HG03025 (cell line): ENCODE measurements around the gene PIK3IP1.
"Not testable (repeated sequence)": the region's sequence is repeated elsewhere in the genome, so short reads cannot be mapped to it uniquely, and the experiment has no call there.

Experiments used
- ATAC-seq: cut with Tn5 transposase; IDR thresholded peaks from one replicate; pipeline ENCODE4 v1.9.1; 2021; ENCODE audit warnings: mild to moderate bottlenecking, moderate library complexity; ENCODE audit not compliant: unreplicated experiment, low FRiP score

Gene PIK3IP1

GRCh38 chr22:31259798-31260473 lies 32.4 kb downstream of the PIK3IP1 start:
- no peak for ATAC-seq

GRCh38 chr22:31253949-31254348 lies 38.3 kb downstream of the PIK3IP1 start:
- ATAC-seq: no peak

GRCh38 chr22:31250740-31251600 lies 41.3 kb downstream of the PIK3IP1 start:
- no peak for ATAC-seq

- no peak for ATAC-seq
Observed at GRCh38 chr22:31248965-31249958, 43.0 kb downstream of the PIK3IP1 start.

GRCh38 chr22:31248138-31248745 lies 44.0 kb downstream of the PIK3IP1 start:
- no peak for ATAC-seq

GRCh38 chr22:31247726-31248125 lies 44.6 kb downstream of the PIK3IP1 start:
- no peak for ATAC-seq

- ATAC-seq: no peak
Observed at GRCh38 chr22:31246687-31247086, 45.6 kb downstream of the PIK3IP1 start.

- ATAC-seq: not testable (repeated sequence)
Observed at GRCh38 chr22:31245998-31246397, 46.3 kb downstream of the PIK3IP1 start.

GRCh38 chr22:31244943-31245451 lies 47.3 kb downstream of the PIK3IP1 start:
- ATAC-seq: no peak

GRCh38 chr22:31244046-31244942 lies 48.0 kb downstream of the PIK3IP1 start:
- ATAC-seq: no peak

- ATAC-seq: no peak
Observed at GRCh38 chr22:31243339-31244045, 48.8 kb downstream of the PIK3IP1 start.

GRCh38 chr22:31241936-31242335 lies 50.4 kb downstream of the PIK3IP1 start:
- ATAC-seq: no peak

GRCh38 chr22:31241200-31241599 lies 51.1 kb downstream of the PIK3IP1 start:
- ATAC-seq: no peak

- ATAC-seq: no peak
Observed at GRCh38 chr22:31239771-31240370, 52.4 kb downstream of the PIK3IP1 start.

- no peak for ATAC-seq
Observed at GRCh38 chr22:31238057-31238456, 54.2 kb downstream of the PIK3IP1 start.

- not testable (repeated sequence) for ATAC-seq
Observed at GRCh38 chr22:31236044-31236443, 56.2 kb downstream of the PIK3IP1 start.

- ATAC-seq: no peak
Observed at GRCh38 chr22:31235081-31235480, 57.2 kb downstream of the PIK3IP1 start.

- ATAC-seq: no peak
Observed at GRCh38 chr22:31233001-31233400, 59.3 kb downstream of the PIK3IP1 start.
